Measurements from ENCODE around the gene UNC5B.
"Not testable (repeated sequence)": the region's sequence is repeated elsewhere in the genome, so short reads cannot be mapped to it uniquely, and the experiment has no call there.

UNC5B gene

GRCh38 chr10:71269301-71270288, 57.2 kb downstream of the UNC5B start:
- no peak for DNase-seq

DNA sequence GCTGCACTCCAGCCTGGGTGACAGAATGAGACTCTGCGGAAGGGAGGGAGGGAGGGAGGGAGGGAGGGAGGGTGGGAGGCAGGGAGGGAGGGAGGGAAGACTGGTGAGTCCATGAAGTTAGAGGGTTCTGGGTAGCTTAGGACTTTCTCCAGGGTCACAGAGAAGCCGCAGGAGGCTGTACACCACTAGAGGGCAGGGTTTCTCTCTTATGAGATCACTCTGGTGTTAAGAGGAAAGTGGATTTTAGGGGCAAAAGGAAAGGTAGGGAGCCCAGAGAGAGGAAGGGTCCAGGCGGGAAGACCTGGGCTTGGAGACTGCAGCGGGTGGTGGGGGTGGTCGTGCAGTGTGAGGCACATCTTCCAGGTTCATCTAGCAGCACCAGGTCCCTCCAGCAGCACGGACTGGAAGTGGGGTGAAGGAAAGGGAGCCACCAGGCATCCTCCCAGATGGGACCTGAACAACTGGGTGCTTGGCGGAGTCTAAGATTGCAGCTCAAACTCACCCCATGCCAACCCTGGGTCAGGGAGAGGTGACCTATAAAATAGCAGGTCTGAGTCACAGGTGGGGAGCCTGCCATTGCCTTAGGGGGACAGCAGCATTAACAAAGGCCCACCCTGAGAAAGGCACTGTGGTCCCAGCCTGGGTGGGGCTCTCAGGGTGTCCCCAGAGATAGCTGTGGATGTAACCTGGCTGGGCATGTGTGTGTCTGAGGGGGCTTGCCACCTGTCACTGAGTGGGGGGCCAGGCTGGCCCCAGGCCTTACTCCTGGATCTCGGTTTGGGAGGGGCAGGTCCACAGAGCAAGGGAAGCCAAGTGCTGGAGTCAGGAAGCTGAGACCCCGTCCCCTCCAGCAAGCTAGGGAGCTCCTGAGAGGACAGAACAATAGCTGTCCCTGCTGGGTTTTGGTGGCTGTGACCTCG, 58.2 kb downstream of the UNC5B start:
- no peak for DNase-seq

- no peak for DNase-seq
Observed at GRCh38 chr10:71271662-71272055, 59.3 kb downstream of the UNC5B start.

GRCh38 chr10:71272056-71272771, 59.8 kb downstream of the UNC5B start:
- DNase-seq: no peak

DNA sequence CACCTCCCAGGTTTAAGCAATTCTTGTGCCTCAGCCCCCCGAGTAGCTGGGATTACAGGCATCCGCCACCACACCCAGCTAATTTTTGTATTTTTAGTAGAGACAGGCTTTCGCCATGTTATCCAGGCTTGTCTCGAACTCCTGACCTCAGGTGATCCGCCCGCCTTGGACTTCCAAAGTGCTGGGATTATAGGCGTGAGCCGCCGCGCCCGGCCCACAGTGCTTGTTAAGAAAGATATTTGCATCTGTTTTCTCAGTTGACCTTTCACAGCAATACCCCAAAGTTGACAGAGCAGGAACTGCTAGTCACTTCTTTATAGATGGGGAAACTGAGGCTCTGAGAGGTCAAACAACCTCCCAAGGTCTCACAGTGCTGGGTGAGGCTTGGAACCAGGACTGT, 60.6 kb downstream of the UNC5B start:
- DNase-seq: not testable (repeated sequence)

GRCh38 chr10:71273506-71273905, 61.1 kb downstream of the UNC5B start:
- no peak for DNase-seq

GRCh38 chr10:71274901-71275796, 62.8 kb downstream of the UNC5B start:
- DNase-seq: no peak

- DNase-seq: no peak
Observed at GRCh38 chr10:71276873-71277272, 64.5 kb downstream of the UNC5B start.

DNA sequence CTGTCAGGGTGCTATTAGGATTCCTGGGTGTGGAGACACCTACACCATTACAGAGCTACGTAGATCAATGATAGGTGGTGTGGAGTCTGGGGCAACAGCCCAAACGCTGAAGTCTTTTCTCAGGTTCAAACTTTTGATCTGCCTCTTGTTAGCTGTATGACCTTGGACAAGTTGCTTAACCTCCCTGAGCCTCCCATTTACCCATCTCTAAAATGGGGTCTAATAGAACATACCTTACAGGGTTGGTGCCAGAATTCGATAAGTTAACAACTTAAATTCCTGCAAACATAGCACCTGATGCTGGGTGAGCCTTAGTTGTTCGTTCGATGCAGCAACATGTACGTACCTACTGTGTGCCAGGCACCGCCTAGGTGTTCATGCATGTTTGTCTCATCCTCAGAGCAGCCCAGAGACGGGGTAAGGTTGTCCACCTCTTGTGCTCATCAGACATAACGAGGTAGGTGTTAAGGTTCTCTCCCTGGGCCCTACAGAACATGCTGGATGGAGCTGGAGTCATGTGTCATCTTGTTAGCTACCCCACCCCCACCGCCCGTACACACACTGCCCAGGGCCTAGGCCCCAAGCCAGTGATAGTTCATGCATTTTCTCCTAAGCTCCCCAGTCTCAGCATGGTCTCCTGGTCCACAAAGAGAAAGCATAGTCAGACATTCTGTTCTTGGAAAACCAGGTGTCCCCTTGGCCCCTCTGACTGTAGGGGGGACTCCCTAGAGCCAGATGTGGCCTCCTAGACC, 65.7 kb downstream of the UNC5B start:
- no peak for DNase-seq

DNA sequence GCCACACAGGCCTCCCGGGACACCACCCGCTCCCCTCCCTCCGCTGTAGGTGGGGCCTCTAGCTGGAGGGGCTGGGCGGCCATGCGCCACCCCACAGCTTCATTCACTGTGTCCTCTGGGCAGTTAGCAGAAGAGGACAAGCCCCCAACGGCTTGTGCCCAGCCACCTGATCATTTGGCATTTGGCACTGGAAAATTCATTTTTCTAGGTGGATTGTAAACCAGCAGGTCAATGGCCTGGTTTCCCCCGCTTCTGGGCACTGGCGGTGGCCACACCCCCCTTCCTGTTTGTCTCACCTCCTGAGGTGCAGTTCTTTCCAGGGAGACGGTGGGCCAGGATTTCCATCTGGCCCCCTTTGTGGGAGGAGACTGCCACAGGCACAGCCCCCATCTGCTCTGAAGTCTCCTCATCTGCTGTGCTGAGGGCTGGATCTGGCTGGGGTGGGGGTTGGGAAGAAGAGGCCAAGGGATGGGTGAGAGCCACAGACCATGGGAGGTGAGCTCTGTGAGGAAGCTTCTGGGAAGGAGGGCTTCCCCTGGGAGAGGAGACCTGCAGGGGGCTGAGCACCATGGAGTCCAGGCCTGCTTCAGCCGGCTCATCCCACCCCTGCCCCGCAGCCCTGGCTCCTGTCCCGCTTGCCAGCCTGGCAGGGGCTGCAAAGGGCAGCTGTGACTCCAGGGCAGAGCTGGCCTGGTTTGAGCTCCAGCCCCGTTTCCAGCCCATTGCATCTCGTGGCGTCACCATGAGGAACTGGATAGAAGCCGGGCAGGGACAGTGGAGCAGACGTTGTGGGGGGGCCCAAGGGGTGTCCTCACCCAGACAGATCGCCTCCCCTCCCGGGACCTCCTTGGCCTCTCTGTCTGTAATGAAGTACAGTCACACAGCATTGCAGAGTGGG, 66.6 kb downstream of the UNC5B start:
- DNase-seq: no peak

- no peak for DNase-seq
Observed at GRCh38 chr10:71279590-71280170, 67.3 kb downstream of the UNC5B start.

- no peak for DNase-seq
Observed at GRCh38 chr10:71280216-71280615, 67.8 kb downstream of the UNC5B start.

- no peak for DNase-seq
Observed at GRCh38 chr10:71280825-71281224, 68.5 kb downstream of the UNC5B start.

DNA sequence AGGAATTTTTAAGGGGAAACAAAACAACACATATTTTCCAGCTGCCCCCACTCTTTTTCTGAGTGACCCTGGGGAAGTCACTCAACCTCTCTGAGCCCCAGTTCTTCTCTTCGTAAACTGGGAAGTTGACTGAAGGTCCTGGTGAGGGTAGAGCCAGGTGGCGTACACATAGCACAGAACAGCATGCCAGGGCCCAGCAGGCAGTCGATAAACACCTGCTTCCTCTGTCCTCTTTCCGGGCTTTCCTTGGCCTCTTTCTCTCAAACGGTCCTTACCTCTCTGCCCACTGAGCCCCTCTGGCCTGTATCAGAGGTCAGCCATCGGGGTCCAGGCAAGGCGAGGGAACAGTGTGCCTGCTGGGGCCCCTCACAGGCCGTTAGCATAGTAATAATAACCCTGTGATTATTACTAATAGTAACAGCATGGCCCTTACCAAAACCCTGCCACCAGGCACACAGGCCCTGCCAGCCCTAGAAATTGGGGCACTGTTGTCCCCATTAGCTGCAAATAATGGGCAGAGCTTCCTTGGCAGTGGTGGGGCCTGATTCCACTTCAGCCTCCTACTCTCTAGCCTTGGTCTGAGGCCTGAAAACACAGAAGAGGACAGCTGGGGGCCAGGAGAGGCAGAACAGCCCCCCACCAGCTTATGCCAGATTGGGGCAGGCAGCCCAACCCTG, 69.4 kb downstream of the UNC5B start:
- DNase-seq: peak; percentile 53

GRCh38 chr10:71282323-71282680, 69.9 kb downstream of the UNC5B start:
- DNase-seq: no peak

DNA sequence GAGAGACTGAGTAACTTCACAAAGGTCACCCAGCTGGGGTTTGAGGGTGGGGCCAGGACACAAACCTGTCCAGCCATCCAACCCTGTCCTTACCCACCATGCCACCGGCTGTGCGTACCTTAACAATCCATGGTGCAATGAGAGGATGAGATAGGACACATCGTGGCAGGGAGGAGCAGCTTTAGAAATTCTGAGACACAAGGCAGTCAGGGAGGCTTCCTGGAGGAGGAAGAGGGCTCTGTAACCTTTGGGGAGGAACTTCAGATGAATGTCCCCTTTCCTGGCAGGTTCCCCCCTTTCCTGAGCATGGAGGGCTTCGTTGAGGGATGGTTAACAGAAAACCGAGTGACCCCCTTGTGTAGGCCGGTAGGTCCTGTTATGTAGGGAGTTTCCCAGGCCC, 71.0 kb downstream of the UNC5B start:
- DNase-seq: no peak

DNA sequence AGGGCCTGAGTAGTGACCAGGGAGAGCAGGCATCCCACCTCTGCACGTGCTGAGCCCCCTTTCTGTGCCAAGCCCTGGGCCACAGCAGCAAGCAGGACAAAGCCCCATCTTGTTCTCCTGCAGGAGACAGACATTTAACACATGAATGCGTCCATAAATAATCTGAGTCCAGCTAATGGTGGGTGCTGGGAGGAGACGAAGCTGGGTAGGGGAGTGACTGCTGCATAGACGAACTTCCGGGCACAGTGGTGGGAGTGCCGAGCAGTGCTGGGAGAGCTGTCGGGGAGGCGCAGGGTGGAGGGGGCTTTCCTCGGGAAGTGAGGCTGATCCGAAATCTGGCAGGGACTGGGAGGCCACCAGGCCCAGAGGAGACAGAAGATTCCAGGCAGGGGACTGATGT, 71.5 kb downstream of the UNC5B start:
- no peak for DNase-seq

DNA sequence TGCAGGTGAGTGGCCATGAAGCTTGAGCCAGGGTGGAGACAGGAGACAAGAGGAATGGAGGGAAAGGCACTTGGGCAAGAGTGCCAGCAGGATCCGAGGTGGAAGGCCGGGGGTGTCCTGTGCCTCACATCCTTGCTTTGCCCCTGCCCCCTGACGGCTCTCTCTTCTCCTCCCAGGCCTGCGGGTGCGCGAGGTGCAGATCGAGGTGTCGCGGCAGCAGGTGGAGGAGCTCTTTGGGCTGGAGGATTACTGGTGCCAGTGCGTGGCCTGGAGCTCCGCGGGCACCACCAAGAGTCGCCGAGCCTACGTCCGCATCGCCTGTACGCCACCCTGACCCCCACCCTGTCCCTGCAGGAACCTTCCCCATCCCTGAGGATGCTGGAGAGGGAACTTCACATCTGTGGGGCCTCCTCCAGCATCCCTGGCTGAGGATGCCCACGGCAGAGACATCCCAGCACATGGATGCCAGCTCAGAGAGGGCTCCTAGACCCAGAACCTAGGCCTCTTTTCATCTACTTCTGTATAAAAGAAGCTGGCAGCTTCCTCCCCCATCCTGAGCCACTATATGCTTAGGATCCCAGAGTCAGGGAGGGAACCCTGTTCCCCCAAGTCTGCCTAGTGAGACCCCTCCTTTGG, 72.3 kb downstream of the UNC5B start:
- no peak for DNase-seq

- no peak for DNase-seq
Observed at GRCh38 chr10:71285180-71285545, 72.8 kb downstream of the UNC5B start.

Data from NCI-H2081 treated with DMSO at 0.1 percent for 48 hours (cell line).